ENCODE measurements around the gene PLEKHM2. TPM values are rescaled to one million over a fixed set of nuclear protein-coding genes. Genes with fewer than 3 reads are reported as not detected.

The PLEKHM2 gene
- total RNA-seq, 1 donor from 2014 or later: 52.1 TPM

DNA sequence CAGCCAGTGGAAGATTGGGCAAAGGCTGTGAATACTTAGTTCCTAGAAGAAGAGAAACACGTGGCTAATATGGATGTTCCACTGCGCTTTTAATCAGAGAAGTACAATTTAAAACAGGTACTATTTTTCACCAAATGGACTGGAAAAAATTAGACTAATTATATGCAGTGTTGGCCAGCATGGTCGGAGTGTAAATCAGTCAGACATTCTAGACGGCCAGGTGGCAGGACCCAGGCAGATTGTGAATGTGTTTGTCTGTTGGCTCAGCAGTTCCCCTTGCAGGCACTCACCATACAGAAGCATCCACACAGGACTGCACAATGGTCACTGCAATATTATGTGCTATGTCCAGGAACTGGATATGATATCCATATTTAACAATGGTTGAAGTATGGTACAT is 28.0 kb downstream of the PLEKHM2 start:
- no peak for DNase-seq (ENCODE audit: low read depth)
- peaks cover 2% of the 10 kb centered on the region for H3K36me3 ChIP-seq (ENCODE audit: control insufficient read depth, insufficient read depth, low read length)
- H3K4me3 ChIP-seq (ENCODE audit: low read depth, low read length): no peak overlapping the region
- H3K27me3 ChIP-seq (ENCODE audit: control insufficient read depth, insufficient read depth, low read length): no peaks in the 10 kb centered on the region
- TF ChIP-seq CTCF (IDR thresholded peaks at IDR 0.05; ENCODE audit: insufficient read depth, low read length, poor library complexity, severe bottlenecking): no peak

- TF ChIP-seq CTCF (IDR thresholded peaks at IDR 0.05; ENCODE audit: insufficient read depth, low read length, poor library complexity, severe bottlenecking): no peak
- DNase-seq (ENCODE audit: low read depth): no peak
- H3K27me3 ChIP-seq (ENCODE audit: control insufficient read depth, insufficient read depth, low read length): no peaks in the 10 kb centered on the region
- H3K4me3 ChIP-seq (ENCODE audit: low read depth, low read length): no peak overlapping the region
- peaks cover 2% of the 10 kb centered on the region for H3K36me3 ChIP-seq (ENCODE audit: control insufficient read depth, insufficient read depth, low read length)
These were observed 30.5 kb downstream of the PLEKHM2 start for GRCh38 chr1:15714406-15715136.

- Histone ChIP-seq H3K4me3 (ENCODE audit: low read depth, low read length) (no peak overlapping the region), H3K27me3 (ENCODE audit: control insufficient read depth, insufficient read depth, low read length) (no peaks in the 10 kb centered on the region), H3K36me3 (ENCODE audit: control insufficient read depth, insufficient read depth, low read length) (peaks cover 2% of the 10 kb centered on the region)
- no peak for DNase-seq (ENCODE audit: low read depth)
- TF ChIP-seq CTCF (IDR thresholded peaks at IDR 0.05; ENCODE audit: insufficient read depth, low read length, poor library complexity, severe bottlenecking): no peak
These were observed 33.5 kb downstream of the PLEKHM2 start for GRCh38 chr1:15717418-15718125.

- no peaks in the 10 kb centered on the region for H3K27me3 ChIP-seq (ENCODE audit: control insufficient read depth, insufficient read depth, low read length)
- H3K4me3 ChIP-seq (ENCODE audit: low read depth, low read length): no peak overlapping the region
- TF ChIP-seq CTCF (IDR thresholded peaks at IDR 0.05; ENCODE audit: insufficient read depth, low read length, poor library complexity, severe bottlenecking): no peak
- H3K36me3 ChIP-seq (ENCODE audit: control insufficient read depth, insufficient read depth, low read length): peaks cover 2% of the 10 kb centered on the region
- DNase-seq (ENCODE audit: low read depth): no peak
These were observed 34.1 kb downstream of the PLEKHM2 start for GRCh38 chr1:15718199-15718601.

GRCh38 chr1:15719381-15720120 is 35.4 kb downstream of the PLEKHM2 start:
- H3K4me3 ChIP-seq (ENCODE audit: low read depth, low read length): no peak overlapping the region
- no peaks in the 10 kb centered on the region for H3K27me3 ChIP-seq (ENCODE audit: control insufficient read depth, insufficient read depth, low read length)
- H3K36me3 ChIP-seq (ENCODE audit: control insufficient read depth, insufficient read depth, low read length): peaks cover 2% of the 10 kb centered on the region
- no peak for DNase-seq (ENCODE audit: low read depth)
- TF ChIP-seq CTCF (IDR thresholded peaks at IDR 0.05; ENCODE audit: insufficient read depth, low read length, poor library complexity, severe bottlenecking): no peak
